Cardiac fibroblast (primary cell): ENCODE measurements around the gene MYO1E.

ENCODE experiments used
- DNase-seq, 2 donors: peaks; one replicate each; pipeline versions ENCODE4 v3.0.0 to v3.0.0-alpha.2; 2010; ENCODE audit warnings: low read depth in 2 of 2
- H3K4me3 ChIP-seq, 2 donors: replicated peaks in 1 of 2; 1 replicate in 1 of 2; 2 replicates in 1 of 2; pipeline ENCODE4 v1.5.1; 2011; ENCODE audit warnings: low read depth in 2 of 2, low read length in 2 of 2, mild to moderate bottlenecking in 2 of 2, moderate library complexity in 1 of 2
- TF ChIP-seq, protein P1 (sequence below): IDR thresholded peaks from one replicate; pipeline ENCODE4 v1.5.1; 2011; ENCODE audit warnings: low read depth, mild to moderate bottlenecking, low read length, inconsistent platforms

The MYO1E gene

GRCh38 chr15:59174835-59175831, 197.5 kb downstream of the MYO1E start:
- no peak overlapping the region for H3K4me3 ChIP-seq
- DNase-seq: peak; percentile 85 to 88

GRCh38 chr15:59174151-59174834, 198.4 kb downstream of the MYO1E start:
- TF ChIP-seq, protein P1, sequence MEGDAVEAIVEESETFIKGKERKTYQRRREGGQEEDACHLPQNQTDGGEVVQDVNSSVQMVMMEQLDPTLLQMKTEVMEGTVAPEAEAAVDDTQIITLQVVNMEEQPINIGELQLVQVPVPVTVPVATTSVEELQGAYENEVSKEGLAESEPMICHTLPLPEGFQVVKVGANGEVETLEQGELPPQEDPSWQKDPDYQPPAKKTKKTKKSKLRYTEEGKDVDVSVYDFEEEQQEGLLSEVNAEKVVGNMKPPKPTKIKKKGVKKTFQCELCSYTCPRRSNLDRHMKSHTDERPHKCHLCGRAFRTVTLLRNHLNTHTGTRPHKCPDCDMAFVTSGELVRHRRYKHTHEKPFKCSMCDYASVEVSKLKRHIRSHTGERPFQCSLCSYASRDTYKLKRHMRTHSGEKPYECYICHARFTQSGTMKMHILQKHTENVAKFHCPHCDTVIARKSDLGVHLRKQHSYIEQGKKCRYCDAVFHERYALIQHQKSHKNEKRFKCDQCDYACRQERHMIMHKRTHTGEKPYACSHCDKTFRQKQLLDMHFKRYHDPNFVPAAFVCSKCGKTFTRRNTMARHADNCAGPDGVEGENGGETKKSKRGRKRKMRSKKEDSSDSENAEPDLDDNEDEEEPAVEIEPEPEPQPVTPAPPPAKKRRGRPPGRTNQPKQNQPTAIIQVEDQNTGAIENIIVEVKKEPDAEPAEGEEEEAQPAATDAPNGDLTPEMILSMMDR: no peak
- no peak overlapping the region for H3K4me3 ChIP-seq
- no peak for DNase-seq

More at GRCh38 chr15:59174835-59175831, 197.5 kb downstream of the MYO1E start:
- TF ChIP-seq, protein P1: peak; percentile 72

- DNase-seq: no peak
Observed at GRCh38 chr15:59173194-59173593, 199.5 kb downstream of the MYO1E start.

GRCh38 chr15:59172289-59172901, 200.3 kb downstream of the MYO1E start:
- no peak for DNase-seq
- no peak overlapping the region for H3K4me3 ChIP-seq
- TF ChIP-seq, protein P1: peak; percentile 39

More at GRCh38 chr15:59173194-59173593, 199.5 kb downstream of the MYO1E start:
- TF ChIP-seq, protein P1: no peak
- H3K4me3 ChIP-seq: no peak overlapping the region

GRCh38 chr15:59171067-59171397, 201.6 kb downstream of the MYO1E start:
- DNase-seq: no peak
- TF ChIP-seq, protein P1: no peak
- no peak overlapping the region for H3K4me3 ChIP-seq

GRCh38 chr15:59170295-59171066, 202.2 kb downstream of the MYO1E start:
- TF ChIP-seq, protein P1: no peak
- H3K4me3 ChIP-seq: no peak overlapping the region
- peak; percentile 37 to 47 for DNase-seq
